22Rv1 (cell line): ENCODE data around the gene DDAH1.

Experiments
- ZFX ChIP-seq: fragments of 450-650 bp; IDR thresholded peaks from 2 replicates; pipeline ENCODE4 v1.6.1; 2017; ENCODE audit warnings: antibody characterized with exemption, borderline replicate concordance
- TF ChIP-seq, protein P1 (sequence below): fragments of 450-650 bp; IDR thresholded peaks from 2 replicates; pipeline ENCODE4 v1.5.1; 2017; ENCODE audit warnings: mild to moderate bottlenecking

DNA sequence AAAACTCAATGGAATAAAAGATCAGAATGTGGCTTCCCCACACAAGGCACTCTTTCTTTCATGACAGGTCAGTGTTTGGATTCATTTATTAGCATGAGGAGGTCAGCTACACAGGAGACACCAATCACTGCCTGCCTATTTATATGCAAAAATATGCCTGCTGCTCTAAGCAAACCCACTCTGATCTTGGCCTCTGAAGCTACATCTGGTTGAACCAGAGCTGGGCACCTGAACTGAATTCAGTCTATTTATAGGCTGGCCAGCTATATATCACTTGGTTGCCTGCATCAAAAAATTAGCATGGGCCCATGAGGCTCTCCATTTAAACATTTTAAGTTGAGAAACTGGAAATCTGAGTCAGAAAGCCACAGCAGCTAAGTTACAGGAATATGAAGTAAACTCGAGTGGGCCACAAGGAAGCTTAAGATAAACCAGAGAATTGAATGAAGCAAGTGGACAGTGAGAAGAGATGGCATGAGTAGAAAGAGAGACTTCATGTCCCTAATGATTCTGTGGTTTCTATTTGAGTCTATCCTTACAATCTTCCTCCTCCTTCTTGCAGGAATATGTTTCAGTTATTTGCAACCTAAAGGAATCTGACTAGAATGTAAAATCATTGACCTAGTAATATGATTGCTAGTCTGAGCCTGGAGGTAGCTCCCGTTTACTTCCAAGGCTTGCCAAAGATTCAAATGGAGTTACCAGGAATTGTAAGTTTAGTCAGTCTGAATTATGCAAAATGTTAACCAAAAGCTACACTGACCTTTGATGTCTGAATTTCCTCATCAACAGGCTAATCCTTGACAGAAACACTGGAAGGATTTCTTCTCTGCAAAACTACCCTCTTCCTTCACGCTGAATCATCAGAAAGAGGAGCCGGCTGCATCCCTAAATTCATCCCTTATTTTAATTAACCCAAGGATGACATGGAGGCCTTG is 17.7 kb downstream of the DDAH1 start:
- TF ChIP-seq, protein P1, sequence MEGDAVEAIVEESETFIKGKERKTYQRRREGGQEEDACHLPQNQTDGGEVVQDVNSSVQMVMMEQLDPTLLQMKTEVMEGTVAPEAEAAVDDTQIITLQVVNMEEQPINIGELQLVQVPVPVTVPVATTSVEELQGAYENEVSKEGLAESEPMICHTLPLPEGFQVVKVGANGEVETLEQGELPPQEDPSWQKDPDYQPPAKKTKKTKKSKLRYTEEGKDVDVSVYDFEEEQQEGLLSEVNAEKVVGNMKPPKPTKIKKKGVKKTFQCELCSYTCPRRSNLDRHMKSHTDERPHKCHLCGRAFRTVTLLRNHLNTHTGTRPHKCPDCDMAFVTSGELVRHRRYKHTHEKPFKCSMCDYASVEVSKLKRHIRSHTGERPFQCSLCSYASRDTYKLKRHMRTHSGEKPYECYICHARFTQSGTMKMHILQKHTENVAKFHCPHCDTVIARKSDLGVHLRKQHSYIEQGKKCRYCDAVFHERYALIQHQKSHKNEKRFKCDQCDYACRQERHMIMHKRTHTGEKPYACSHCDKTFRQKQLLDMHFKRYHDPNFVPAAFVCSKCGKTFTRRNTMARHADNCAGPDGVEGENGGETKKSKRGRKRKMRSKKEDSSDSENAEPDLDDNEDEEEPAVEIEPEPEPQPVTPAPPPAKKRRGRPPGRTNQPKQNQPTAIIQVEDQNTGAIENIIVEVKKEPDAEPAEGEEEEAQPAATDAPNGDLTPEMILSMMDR: no peak
- TF ChIP-seq ZFX: no peak
